ENCODE measurements around the gene CLEC1B. TPM values are rescaled to one million over a fixed set of nuclear protein-coding genes. Genes with fewer than 3 reads are reported as not detected.

CLEC1B gene
- total and polyA plus RNA-seq, 7 donors: not detected

GRCh38 chr12:10025236-10025635, 26.3 kb upstream of the CLEC1B start:
- no peak for ATAC-seq
- H3K4me3 ChIP-seq: no peak overlapping the region

GRCh38 chr12:10021342-10021741, 22.4 kb upstream of the CLEC1B start:
- Histone ChIP-seq H3K36me3 (ENCODE audit: insufficient read depth in 1 of 2, low read depth in 1 of 2) (no peaks in the 10 kb centered on the region), H3K9me3 (no peaks in the 10 kb centered on the region), H3K4me3 (no peak overlapping the region), H3K27me3 (ENCODE audit: insufficient read depth in 3 of 3, low read length in 2 of 3) (no peaks in the 10 kb centered on the region), H3K27ac (no peak overlapping the region), H3K4me1 (no peaks in the 10 kb centered on the region)
- DNase-seq (no peak), ATAC-seq (no peak)
- WGBS, 3 donors: 56 to 84% (median 78%) methylated on average over 3 of the region's 3 CpGs
- intact Hi-C loops (cut with DNase I): no loop called here
- TF ChIP-seq CTCF (IDR thresholded peaks at IDR 0.05): no peak

More at GRCh38 chr12:10025236-10025635, 26.3 kb upstream of the CLEC1B start:
- Histone ChIP-seq H3K9me3 (no peaks in the 10 kb centered on the region), H3K36me3 (ENCODE audit: insufficient read depth in 1 of 2, low read depth in 1 of 2) (no peaks in the 10 kb centered on the region), H3K27me3 (ENCODE audit: insufficient read depth in 3 of 3, low read length in 2 of 3) (no peaks in the 10 kb centered on the region), H3K27ac (no peak overlapping the region), H3K4me1 (no peaks in the 10 kb centered on the region)
- WGBS, 3 donors: 93 to 98% (median 96%) methylated on average over 3 of the region's 3 CpGs
- TF ChIP-seq CTCF (IDR thresholded peaks at IDR 0.05): no peak
- intact Hi-C loops (cut with DNase I): no loop called here
- DNase-seq: no peak

GRCh38 chr12:10018386-10018785, 19.5 kb upstream of the CLEC1B start:
- H3K27ac ChIP-seq: no peak overlapping the region
- DNase-seq (no peak), ATAC-seq (no peak)
- no peaks in the 10 kb centered on the region for H3K4me1 ChIP-seq
- TF ChIP-seq CTCF (IDR thresholded peaks at IDR 0.05): no peak
- H3K27me3 ChIP-seq (ENCODE audit: insufficient read depth in 3 of 3, low read length in 2 of 3): no peaks in the 10 kb centered on the region
- intact Hi-C loops (cut with DNase I): no loop called here
- H3K4me3 ChIP-seq: no peak overlapping the region
- no peaks in the 10 kb centered on the region for H3K36me3 ChIP-seq (ENCODE audit: insufficient read depth in 1 of 2, low read depth in 1 of 2)
- no peaks in the 10 kb centered on the region for H3K9me3 ChIP-seq
- WGBS, 3 donors: 80 to 86% (median 85%) methylated on average over 5 of the region's 5 CpGs

DNA sequence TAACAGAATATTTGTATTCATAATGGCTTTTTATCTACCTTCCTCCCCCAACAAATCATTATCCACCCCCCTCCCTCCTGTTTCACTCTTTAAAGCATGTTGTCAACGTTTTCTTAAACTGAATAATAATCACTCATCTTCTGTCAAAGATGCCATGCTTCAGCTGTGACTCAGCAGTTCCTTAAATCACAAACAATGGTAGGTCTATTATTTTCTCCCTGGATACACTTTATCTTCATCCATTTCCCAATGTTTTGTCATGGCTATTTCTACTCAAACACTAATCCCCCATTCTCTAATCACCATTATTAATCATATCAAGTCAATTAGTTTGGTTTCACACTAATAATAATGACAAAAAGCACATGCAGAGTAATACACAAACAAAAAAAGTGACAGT, 18.0 kb upstream of the CLEC1B start:
- ATAC-seq (no peak), DNase-seq (no peak)
- H3K27ac ChIP-seq: no peak overlapping the region
- no peaks in the 10 kb centered on the region for H3K9me3 ChIP-seq
- WGBS, 3 donors: 3 to 6% (median 3%) methylated on average over 1 of the region's 1 CpG
- intact Hi-C loops (cut with DNase I): no loop called here
- no peaks in the 10 kb centered on the region for H3K27me3 ChIP-seq (ENCODE audit: insufficient read depth in 3 of 3, low read length in 2 of 3)
- H3K4me3 ChIP-seq: no peak overlapping the region
- no peaks in the 10 kb centered on the region for H3K36me3 ChIP-seq (ENCODE audit: insufficient read depth in 1 of 2, low read depth in 1 of 2)
- TF ChIP-seq CTCF (IDR thresholded peaks at IDR 0.05): no peak
- no peaks in the 10 kb centered on the region for H3K4me1 ChIP-seq

DNA sequence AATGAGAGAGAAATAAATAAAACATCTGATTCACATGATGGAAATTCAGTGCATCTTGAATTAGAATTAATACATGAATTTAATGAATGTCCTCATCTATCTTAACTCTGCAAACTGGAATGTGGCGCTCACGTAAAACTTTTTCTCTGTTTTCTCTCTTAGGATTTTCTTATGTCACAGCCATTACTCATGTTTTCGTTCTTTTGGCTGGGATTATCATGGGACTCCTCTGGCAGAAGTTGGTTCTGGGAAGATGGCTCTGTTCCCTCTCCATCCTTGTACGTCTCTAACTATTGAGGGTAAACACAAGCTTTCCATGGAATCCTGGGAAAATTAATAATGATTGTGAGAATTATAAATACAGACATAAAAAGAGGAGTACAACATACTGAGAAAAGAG, 16.5 kb upstream of the CLEC1B start:
- DNase-seq (no peak), ATAC-seq (no peak)
- no peak overlapping the region for H3K4me3 ChIP-seq
- intact Hi-C loops (cut with DNase I): no loop called here
- no peaks in the 10 kb centered on the region for H3K9me3 ChIP-seq
- no peaks in the 10 kb centered on the region for H3K27me3 ChIP-seq (ENCODE audit: insufficient read depth in 3 of 3, low read length in 2 of 3)
- no peak overlapping the region for H3K27ac ChIP-seq
- H3K36me3 ChIP-seq (ENCODE audit: insufficient read depth in 1 of 2, low read depth in 1 of 2): no peaks in the 10 kb centered on the region
- H3K4me1 ChIP-seq: no peaks in the 10 kb centered on the region
- no peak for TF ChIP-seq CTCF (IDR thresholded peaks at IDR 0.05)
- 63 to 68% (median 64%) methylated on average over 4 of the region's 4 CpGs for WGBS, 3 donors
